ENCODE results near the gene SLC25A24. TPM values are rescaled to one million over a fixed set of nuclear protein-coding genes. Genes with fewer than 3 reads are reported as not detected.

SLC25A24 gene
- total RNA-seq, 2 donors from 2014 or later: 6.3 to 21.5 TPM

DNA sequence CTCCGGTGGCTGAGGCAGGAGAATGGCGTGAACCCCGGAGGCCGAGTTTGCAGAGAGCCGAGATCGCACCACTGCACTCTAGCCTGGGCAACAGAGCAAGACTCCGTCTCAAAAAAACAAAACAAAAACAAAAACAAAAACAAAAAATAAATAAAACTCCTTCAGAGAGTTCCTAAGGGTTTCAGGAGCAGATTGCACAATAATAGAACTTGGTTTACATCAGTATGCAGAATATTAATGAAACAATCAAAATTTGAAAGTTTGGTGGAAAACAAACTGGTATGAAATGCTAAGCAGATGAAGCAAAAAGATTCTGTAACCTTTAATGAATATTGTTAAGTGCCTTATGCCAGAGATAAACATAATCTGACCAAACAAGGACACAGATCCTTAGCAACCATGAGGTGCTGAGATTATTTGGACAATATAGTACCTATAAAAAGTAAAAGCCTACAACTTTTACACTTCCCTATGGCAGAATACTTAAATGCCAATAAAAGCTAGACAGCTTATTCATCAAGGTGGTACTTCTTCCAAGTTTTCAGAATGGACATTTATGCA is 41.2 kb downstream of the SLC25A24 start:
- H3K4me1 ChIP-seq: no peaks in the 10 kb centered on the region
- no peak for TF ChIP-seq POLR2A (IDR thresholded peaks at IDR 0.05)
- TF ChIP-seq, protein P1, sequence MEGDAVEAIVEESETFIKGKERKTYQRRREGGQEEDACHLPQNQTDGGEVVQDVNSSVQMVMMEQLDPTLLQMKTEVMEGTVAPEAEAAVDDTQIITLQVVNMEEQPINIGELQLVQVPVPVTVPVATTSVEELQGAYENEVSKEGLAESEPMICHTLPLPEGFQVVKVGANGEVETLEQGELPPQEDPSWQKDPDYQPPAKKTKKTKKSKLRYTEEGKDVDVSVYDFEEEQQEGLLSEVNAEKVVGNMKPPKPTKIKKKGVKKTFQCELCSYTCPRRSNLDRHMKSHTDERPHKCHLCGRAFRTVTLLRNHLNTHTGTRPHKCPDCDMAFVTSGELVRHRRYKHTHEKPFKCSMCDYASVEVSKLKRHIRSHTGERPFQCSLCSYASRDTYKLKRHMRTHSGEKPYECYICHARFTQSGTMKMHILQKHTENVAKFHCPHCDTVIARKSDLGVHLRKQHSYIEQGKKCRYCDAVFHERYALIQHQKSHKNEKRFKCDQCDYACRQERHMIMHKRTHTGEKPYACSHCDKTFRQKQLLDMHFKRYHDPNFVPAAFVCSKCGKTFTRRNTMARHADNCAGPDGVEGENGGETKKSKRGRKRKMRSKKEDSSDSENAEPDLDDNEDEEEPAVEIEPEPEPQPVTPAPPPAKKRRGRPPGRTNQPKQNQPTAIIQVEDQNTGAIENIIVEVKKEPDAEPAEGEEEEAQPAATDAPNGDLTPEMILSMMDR (IDR thresholded peaks at IDR 0.05): no peak
- WGBS, 2 donors: 97% methylated on average over 7 of the region's 7 CpGs
- H3K4me3 ChIP-seq: no peak overlapping the region
- H3K27ac ChIP-seq: no peak overlapping the region
- H3K9me3 ChIP-seq: no peaks in the 10 kb centered on the region
- peaks cover 0 to 4% of the 10 kb centered on the region in 2 donors for H3K36me3 ChIP-seq (replicated peaks in 1 of 2; ENCODE audit: insufficient read depth in 1 of 2, low read depth in 2 of 2)
- no peak for DNase-seq
- H3K27me3 ChIP-seq: no peaks in the 10 kb centered on the region
- intact Hi-C loops (cut with DNase I): no loop called here
- no peak for ATAC-seq

- WGBS, 2 donors: 88 to 98% methylated on average over 4 of the region's 4 CpGs
- ATAC-seq: no peak
These were observed 45.8 kb downstream of the SLC25A24 start for GRCh38 chr1:108154314-108154713.

GRCh38 chr1:108152782-108153222 is 47.3 kb downstream of the SLC25A24 start:
- Histone ChIP-seq H3K4me1 (no peaks in the 10 kb centered on the region), H3K4me3 (no peak overlapping the region), H3K27me3 (no peaks in the 10 kb centered on the region), H3K9me3 (no peaks in the 10 kb centered on the region), H3K36me3 (replicated peaks in 1 of 2; ENCODE audit: insufficient read depth in 1 of 2, low read depth in 2 of 2) (peaks cover 0 to 14% of the 10 kb centered on the region in 2 donors), H3K27ac (no peak overlapping the region)
- WGBS, 2 donors: 95 to 96% methylated on average over 1 of the region's 1 CpG
- no peak for TF ChIP-seq POLR2A (IDR thresholded peaks at IDR 0.05)
- TF ChIP-seq, protein P1 (IDR thresholded peaks at IDR 0.05): no peak
- ATAC-seq (no peak), DNase-seq (peak in 1 of 4 donors; percentile 21)
- intact Hi-C loops (cut with DNase I): no loop called here

More at GRCh38 chr1:108154314-108154713, 45.8 kb downstream of the SLC25A24 start:
- H3K27ac ChIP-seq: no peak overlapping the region
- peaks cover 0 to 14% of the 10 kb centered on the region in 2 donors for H3K36me3 ChIP-seq (replicated peaks in 1 of 2; ENCODE audit: insufficient read depth in 1 of 2, low read depth in 2 of 2)
- H3K4me1 ChIP-seq: no peaks in the 10 kb centered on the region
- intact Hi-C loops (cut with DNase I): no loop called here
- TF ChIP-seq, protein P1 (IDR thresholded peaks at IDR 0.05): no peak
- no peak for TF ChIP-seq POLR2A (IDR thresholded peaks at IDR 0.05)
- H3K9me3 ChIP-seq: no peaks in the 10 kb centered on the region
- H3K4me3 ChIP-seq: no peak overlapping the region
- DNase-seq: no peak
- H3K27me3 ChIP-seq: no peaks in the 10 kb centered on the region

DNA sequence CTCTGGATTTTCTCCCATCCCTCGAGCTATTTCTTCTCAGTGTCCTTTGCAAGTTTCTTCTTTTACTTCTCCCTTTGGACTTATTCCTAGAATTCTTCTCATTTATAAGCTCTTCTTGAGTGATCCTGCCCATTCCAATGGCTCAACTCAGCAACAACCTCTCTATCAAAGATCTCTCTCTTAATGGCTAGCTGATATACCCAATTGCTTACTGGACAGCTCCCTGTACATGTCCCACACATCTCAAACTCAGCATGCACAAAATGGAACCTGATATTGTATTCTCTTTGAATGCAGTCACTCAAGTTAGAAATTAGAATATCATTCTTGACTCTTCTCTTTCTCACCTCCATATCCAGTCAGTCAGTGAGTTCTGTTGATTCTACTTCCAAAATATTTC is 48.6 kb downstream of the SLC25A24 start:
- H3K27me3 ChIP-seq: no peaks in the 10 kb centered on the region
- ATAC-seq (no peak), DNase-seq (no peak)
- no peak overlapping the region for H3K27ac ChIP-seq
- no peak overlapping the region for H3K4me3 ChIP-seq
- intact Hi-C loops (cut with DNase I): no loop called here
- TF ChIP-seq, protein P1 (IDR thresholded peaks at IDR 0.05): no peak
- no peak for TF ChIP-seq POLR2A (IDR thresholded peaks at IDR 0.05)
- H3K9me3 ChIP-seq: no peaks in the 10 kb centered on the region
- H3K36me3 ChIP-seq (replicated peaks in 1 of 2; ENCODE audit: insufficient read depth in 1 of 2, low read depth in 2 of 2): peaks cover 0 to 15% of the 10 kb centered on the region in 2 donors
- 100% methylated on average over 1 of the region's 1 CpG for WGBS, 2 donors
- H3K4me1 ChIP-seq: no peaks in the 10 kb centered on the region
